H1 (cell line): ENCODE measurements around the gene EIF2A.

Experiments used
- EZH2 ChIP-seq: fragments of 200-600 bp; sonication (generic); IDR thresholded peaks from 2 replicates; pipeline ENCODE4 v1.7.1; 2012; ENCODE audit warnings: low read depth, mild to moderate bottlenecking, moderate library complexity, low read length, inconsistent platforms; ENCODE audit not compliant: severe bottlenecking
- POLR2AphosphoS5 ChIP-seq: IDR thresholded peaks from 2 replicates; pipeline ENCODE4 v1.6.1; 2011; ENCODE audit warnings: low read depth, low read length
- RAD21 ChIP-seq, 2 experiments: IDR thresholded peaks in 1 of 2; conservative IDR thresholded peaks in 1 of 2; 2 replicates each; pipeline ENCODE4 v1.6.1; 2011; ENCODE audit warnings: low read depth in 2 of 2, low read length in 2 of 2, improper control_type of control experiment in 1 of 2, inconsistent platforms in 1 of 2, mild to moderate bottlenecking in 1 of 2, moderate library complexity in 1 of 2
- SP2 ChIP-seq: IDR thresholded peaks from 2 replicates; pipeline ENCODE4 v1.6.1; 2012; ENCODE audit warnings: mild to moderate bottlenecking, low read length, inconsistent platforms
- USF2 ChIP-seq: IDR thresholded peaks from 2 replicates; pipeline ENCODE4 v1.6.1; 2011; ENCODE audit warnings: low read length, improper control_type of control experiment
- ZNF274 ChIP-seq: IDR thresholded peaks from 2 replicates; pipeline ENCODE4 v1.7.0; 2012; ENCODE audit warnings: low read length, borderline replicate concordance; ENCODE audit errors: extremely low read depth
- TF ChIP-seq, protein P1 (sequence below), 3 experiments: IDR thresholded peaks; 1 replicate in 2 of 3; 2 replicates in 1 of 3; pipeline versions ENCODE4 v1.5.1 to v1.6.1; 2011; ENCODE audit warnings: low read length in 3 of 3, mild to moderate bottlenecking in 3 of 3, inconsistent platforms in 2 of 3, low read depth in 1 of 3, moderate library complexity in 1 of 3; ENCODE audit not compliant: insufficient read depth in 1 of 3; ENCODE audit errors: control extremely low read depth in 1 of 3

DNA sequence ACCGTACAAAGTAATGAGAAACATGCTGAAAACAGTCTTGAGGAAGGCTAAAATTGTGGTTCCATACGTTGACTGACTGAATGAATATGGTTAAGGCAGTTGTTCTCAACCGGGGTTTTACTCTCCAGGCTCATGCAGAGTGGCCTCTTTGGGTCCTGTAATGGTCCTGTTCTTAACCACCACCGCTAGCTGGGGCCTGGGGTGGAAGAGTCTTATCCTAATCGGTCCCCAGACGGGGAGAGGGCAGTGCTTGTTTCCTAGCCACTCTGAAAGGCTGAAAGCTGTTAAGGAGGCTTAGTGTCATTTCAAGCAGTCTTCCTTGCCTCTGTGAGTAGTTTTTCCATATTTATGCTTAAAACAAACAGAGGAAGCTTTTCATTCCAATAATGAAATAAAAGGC, 88.5 kb downstream of the EIF2A start:
- TF ChIP-seq POLR2AphosphoS5 (no peak), EZH2 (no peak), RAD21 (IDR thresholded peaks at IDR 0.05 in 1 of 2, conservative IDR thresholded peaks at IDR 0.05 in 1 of 2; ENCODE audit: low read depth in 2 of 2, low read length in 2 of 2) (no peak), SP2 (no peak), ZNF274 (no peak), USF2 (no peak)
- TF ChIP-seq, protein P1, sequence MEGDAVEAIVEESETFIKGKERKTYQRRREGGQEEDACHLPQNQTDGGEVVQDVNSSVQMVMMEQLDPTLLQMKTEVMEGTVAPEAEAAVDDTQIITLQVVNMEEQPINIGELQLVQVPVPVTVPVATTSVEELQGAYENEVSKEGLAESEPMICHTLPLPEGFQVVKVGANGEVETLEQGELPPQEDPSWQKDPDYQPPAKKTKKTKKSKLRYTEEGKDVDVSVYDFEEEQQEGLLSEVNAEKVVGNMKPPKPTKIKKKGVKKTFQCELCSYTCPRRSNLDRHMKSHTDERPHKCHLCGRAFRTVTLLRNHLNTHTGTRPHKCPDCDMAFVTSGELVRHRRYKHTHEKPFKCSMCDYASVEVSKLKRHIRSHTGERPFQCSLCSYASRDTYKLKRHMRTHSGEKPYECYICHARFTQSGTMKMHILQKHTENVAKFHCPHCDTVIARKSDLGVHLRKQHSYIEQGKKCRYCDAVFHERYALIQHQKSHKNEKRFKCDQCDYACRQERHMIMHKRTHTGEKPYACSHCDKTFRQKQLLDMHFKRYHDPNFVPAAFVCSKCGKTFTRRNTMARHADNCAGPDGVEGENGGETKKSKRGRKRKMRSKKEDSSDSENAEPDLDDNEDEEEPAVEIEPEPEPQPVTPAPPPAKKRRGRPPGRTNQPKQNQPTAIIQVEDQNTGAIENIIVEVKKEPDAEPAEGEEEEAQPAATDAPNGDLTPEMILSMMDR (IDR thresholded peaks at IDR 0.05; ENCODE audit: control extremely low read depth in 1 of 3, insufficient read depth in 1 of 3, low read depth in 1 of 3, low read length in 3 of 3), result no peak
